Smooth muscle cell (in vitro differentiated cells): ENCODE results near the gene NKX6-2. TPM values are rescaled to one million over a fixed set of nuclear protein-coding genes. Genes with fewer than 3 reads are reported as not detected.
A peak's percentile ranks its signal among the peaks of the same experiment; 100 is the strongest.
"Not testable (repeated sequence)": the region's sequence is repeated elsewhere in the genome, so short reads cannot be mapped to it uniquely, and the experiment has no call there.

Experiments
- DNase-seq: peaks from one replicate; lab custom pipeline; 2025; ENCODE audit not compliant: unreplicated experiment; lab: John Stamatoyannopoulos, UW
- H2AFZ ChIP-seq: fragments of 200-600 bp; sonication (generic); 2 replicates; pipeline ENCODE4 v1.6.0; 2016; ENCODE audit warnings: antibody characterized with exemption, low read depth, mild to moderate bottlenecking
- H3F3A ChIP-seq: fragments of 200-600 bp; sonication (generic); 2 replicates; pipeline ENCODE4 v1.6.0; 2017; ENCODE audit warnings: antibody characterized with exemption, low read depth
- H3K27ac ChIP-seq: fragments of 200-600 bp; sonication (generic); 2 replicates; pipeline ENCODE4 v1.5.1; 2016; ENCODE audit warnings: low read depth, mild to moderate bottlenecking
- H3K27me3 ChIP-seq: fragments of 200-600 bp; sonication (generic); 2 replicates; pipeline ENCODE4 v1.6.1; 2016; ENCODE audit warnings: low read depth, mild to moderate bottlenecking
- H3K36me3 ChIP-seq: fragments of 200-600 bp; sonication (generic); 2 replicates; pipeline ENCODE4 v1.5.1; 2016; ENCODE audit warnings: low read depth
- H3K4me1 ChIP-seq: fragments of 200-600 bp; sonication (generic); 2 replicates; pipeline ENCODE4 v1.5.1; 2016; ENCODE audit warnings: low read depth
- H3K4me2 ChIP-seq: fragments of 200-600 bp; sonication (generic); 2 replicates; pipeline ENCODE4 v1.6.0; 2016; ENCODE audit warnings: mild to moderate bottlenecking
- H3K4me3 ChIP-seq: fragments of 200-600 bp; sonication (generic); 2 replicates; pipeline ENCODE4 v1.5.1; 2016; ENCODE audit warnings: mild to moderate bottlenecking
- H3K79me2 ChIP-seq: fragments of 200-600 bp; sonication (generic); 2 replicates; pipeline ENCODE4 v1.6.0; 2016; ENCODE audit warnings: low read depth, mild to moderate bottlenecking
- H3K9ac ChIP-seq: fragments of 200-600 bp; sonication (generic); 2 replicates; pipeline ENCODE4 v1.6.0; 2016; ENCODE audit warnings: low read depth
- H3K9me3 ChIP-seq: fragments of 200-600 bp; sonication (generic); replicated peaks from 2 replicates; pipeline ENCODE4 v1.5.1; 2016; ENCODE audit warnings: low read depth
- H4K20me1 ChIP-seq: fragments of 200-600 bp; sonication (generic); 2 replicates; pipeline ENCODE4 v1.6.0; 2016; ENCODE audit warnings: low read depth
- CTCF ChIP-seq: fragments of 200-600 bp; sonication (generic); IDR thresholded peaks from 2 replicates; pipeline ENCODE4 v1.5.1; 2017; ENCODE audit warnings: borderline replicate concordance, mild to moderate bottlenecking, antibody characterized with exemption; ENCODE audit not compliant: insufficient read depth, poor library complexity, severe bottlenecking
- WGBS: methylation state at CpG from one replicate; pipeline ENCODE4 v1.1.7; 2016; ENCODE audit warnings: low lambda C conversion rate; 5-methylcytosine and 5-hydroxymethylcytosine counted together
- polyA plus RNA-seq: library from polyadenylated mRNA; unstranded; fragments of >200 nt; fragmentation: Nextera tagmentation; extraction: Ambion mirVana; gene quantifications from 2 replicates; pipeline ENCODE4 v1.2.1, GENCODE V29; 2016
- total RNA-seq: library from RNA; depleted of rRNA; stranded (reverse); fragments of >200 nt; gene quantifications from 2 replicates; pipeline ENCODE4 v1.2.3, GENCODE V29; 2014

Gene NKX6-2
- total and polyA plus RNA-seq, 2 experiments from 2014 or later = 12.7 TPM; not detected in 1

GRCh38 chr10:132744839-132745238 lies 41.1 kb downstream of the NKX6-2 start:
- Histone ChIP-seq H3K79me2 (no peaks in the 10 kb centered on the region), H3K36me3 (no peaks in the 10 kb centered on the region), H3K4me1 (peaks cover 30% of the 10 kb centered on the region), H3K9ac (no peak overlapping the region), H2AFZ (no peak overlapping the region), H3K4me2 (no peak overlapping the region), H3K9me3 (no peaks in the 10 kb centered on the region), H3K27ac (no peak overlapping the region), H3F3A (no peaks in the 10 kb centered on the region), H3K4me3 (no peak overlapping the region), H3K27me3 (no peaks in the 10 kb centered on the region), H4K20me1 (peaks cover 69% of the 10 kb centered on the region)
- no peak for DNase-seq
- TF ChIP-seq CTCF = no peak
- 95% methylated on average over 19 of the region's 19 CpGs for WGBS

- 70% methylated on average over 18 of the region's 18 CpGs for WGBS
- H3K9me3 ChIP-seq = no peaks in the 10 kb centered on the region
- no peak overlapping the region for H3K27ac ChIP-seq
- no peaks in the 10 kb centered on the region for H3K27me3 ChIP-seq
- H3K4me1 ChIP-seq = peaks cover 30% of the 10 kb centered on the region
- H3K36me3 ChIP-seq = no peaks in the 10 kb centered on the region
- peak overlapping the region; percentile 70 for H3K4me2 ChIP-seq
- no peaks in the 10 kb centered on the region for H3F3A ChIP-seq
- DNase-seq = no peak
- H4K20me1 ChIP-seq = peaks cover 69% of the 10 kb centered on the region
- H3K9ac ChIP-seq = no peak overlapping the region
- H3K4me3 ChIP-seq = no peak overlapping the region
- no peaks in the 10 kb centered on the region for H3K79me2 ChIP-seq
- H2AFZ ChIP-seq = no peak overlapping the region
- TF ChIP-seq CTCF = no peak
These were observed 41.9 kb downstream of the NKX6-2 start for GRCh38 chr10:132743925-132744490.

GRCh38 chr10:132743196-132743924 lies 42.6 kb downstream of the NKX6-2 start:
- H3F3A ChIP-seq, H3K36me3 ChIP-seq, H3K4me3 ChIP-seq, H3K27me3 ChIP-seq, DNase-seq, H3K9me3 ChIP-seq, H2AFZ ChIP-seq, H3K9ac ChIP-seq, H3K27ac ChIP-seq, H3K79me2 ChIP-seq: not testable (repeated sequence)
- 72% methylated on average over 26 of the region's 30 CpGs for WGBS
- Histone ChIP-seq H4K20me1 (peaks cover 62% of the 10 kb centered on the region), H3K4me2 (peak overlapping the region; percentile 70), H3K4me1 (peaks cover 30% of the 10 kb centered on the region)

GRCh38 chr10:132742837-132743194 lies 43.1 kb downstream of the NKX6-2 start:
- H3K4me1 ChIP-seq = peaks cover 30% of the 10 kb centered on the region
- H3K27ac ChIP-seq = no peak overlapping the region
- H3K79me2 ChIP-seq = no peaks in the 10 kb centered on the region
- peaks cover 57% of the 10 kb centered on the region for H4K20me1 ChIP-seq
- no peaks in the 10 kb centered on the region for H3F3A ChIP-seq
- no peak overlapping the region for H3K4me3 ChIP-seq
- no peaks in the 10 kb centered on the region for H3K36me3 ChIP-seq
- DNase-seq = no peak
- TF ChIP-seq CTCF = no peak
- no peak overlapping the region for H3K4me2 ChIP-seq
- no peaks in the 10 kb centered on the region for H3K9me3 ChIP-seq
- no peaks in the 10 kb centered on the region for H3K27me3 ChIP-seq
- no peak overlapping the region for H3K9ac ChIP-seq
- no peak overlapping the region for H2AFZ ChIP-seq
- 91% methylated on average over 12 of the region's 12 CpGs for WGBS
